BJ (cell line): ENCODE measurements around the gene ESCO1. TPM values are rescaled to one million over a fixed set of nuclear protein-coding genes. Genes with fewer than 3 reads are reported as not detected.

Source experiments
- CTCF ChIA-PET: fragments of 350-600 bp; formaldehyde crosslinking; extraction: SDS; loops from one replicate; lab custom pipeline; 2021; ENCODE audit warnings: antibody characterized with exemption, inconsistent platforms; lab: Yijun Ruan, JAX
- POLR2A ChIA-PET: fragments of 300-600 bp; sonication (Branson Sonifier 250); formaldehyde crosslinking; extraction: SDS; loops from one replicate; lab custom pipeline; 2021; ENCODE audit warnings: antibody characterized with exemption; lab: Charles Lee
- DNase-seq: peaks from one replicate; pipeline ENCODE4 v3.0.0-alpha.2; 2011; ENCODE audit warnings: low read depth
- H3K27me3 ChIP-seq: 2 replicates; pipeline ENCODE4 v1.6.0; 2011; ENCODE audit warnings: low read length; ENCODE audit not compliant: control insufficient read depth, insufficient read depth
- H3K36me3 ChIP-seq: 2 replicates; pipeline ENCODE4 v1.5.1; 2011; ENCODE audit warnings: low read length; ENCODE audit not compliant: control insufficient read depth, insufficient read depth
- H3K4me3 ChIP-seq: 2 replicates; pipeline ENCODE4 v1.5.1; 2011; ENCODE audit warnings: low read depth, mild to moderate bottlenecking, control low read depth, low read length
- polyA plus RNA-seq: library from polyadenylated mRNA; depleted of rRNA; stranded (reverse); fragments of >200 nt; gene quantifications from 2 replicates; pipeline ENCODE4 v1.2.3, GENCODE V29; 2011
- TF ChIP-seq, protein P1 (sequence below): IDR thresholded peaks from 2 replicates; pipeline ENCODE4 v1.5.1; 2011; ENCODE audit warnings: low read depth, mild to moderate bottlenecking, control low read depth, inconsistent platforms, low read length, moderate library complexity; ENCODE audit not compliant: insufficient read depth

The ESCO1 gene
- polyA plus RNA-seq, 1 experiment, result 2.0 TPM

GRCh38 chr18:21489919-21490495 is 110.5 kb downstream of the ESCO1 start:
- ChIA-PET CTCF (interaction anchor here (0.8 to 4.8 kb wide), 13 partner anchors 8 to 470 kb away, joined by 3 to 26 read pairs (median 6); partner anchors contain the start of gene ESCO1), POLR2A (no interaction called here)
- no peaks in the 10 kb centered on the region for H3K27me3 ChIP-seq
- H3K36me3 ChIP-seq, result no peaks in the 10 kb centered on the region
- no peak overlapping the region for H3K4me3 ChIP-seq
- DNase-seq, result no peak
- TF ChIP-seq, protein P1, sequence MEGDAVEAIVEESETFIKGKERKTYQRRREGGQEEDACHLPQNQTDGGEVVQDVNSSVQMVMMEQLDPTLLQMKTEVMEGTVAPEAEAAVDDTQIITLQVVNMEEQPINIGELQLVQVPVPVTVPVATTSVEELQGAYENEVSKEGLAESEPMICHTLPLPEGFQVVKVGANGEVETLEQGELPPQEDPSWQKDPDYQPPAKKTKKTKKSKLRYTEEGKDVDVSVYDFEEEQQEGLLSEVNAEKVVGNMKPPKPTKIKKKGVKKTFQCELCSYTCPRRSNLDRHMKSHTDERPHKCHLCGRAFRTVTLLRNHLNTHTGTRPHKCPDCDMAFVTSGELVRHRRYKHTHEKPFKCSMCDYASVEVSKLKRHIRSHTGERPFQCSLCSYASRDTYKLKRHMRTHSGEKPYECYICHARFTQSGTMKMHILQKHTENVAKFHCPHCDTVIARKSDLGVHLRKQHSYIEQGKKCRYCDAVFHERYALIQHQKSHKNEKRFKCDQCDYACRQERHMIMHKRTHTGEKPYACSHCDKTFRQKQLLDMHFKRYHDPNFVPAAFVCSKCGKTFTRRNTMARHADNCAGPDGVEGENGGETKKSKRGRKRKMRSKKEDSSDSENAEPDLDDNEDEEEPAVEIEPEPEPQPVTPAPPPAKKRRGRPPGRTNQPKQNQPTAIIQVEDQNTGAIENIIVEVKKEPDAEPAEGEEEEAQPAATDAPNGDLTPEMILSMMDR, result no peak

DNA sequence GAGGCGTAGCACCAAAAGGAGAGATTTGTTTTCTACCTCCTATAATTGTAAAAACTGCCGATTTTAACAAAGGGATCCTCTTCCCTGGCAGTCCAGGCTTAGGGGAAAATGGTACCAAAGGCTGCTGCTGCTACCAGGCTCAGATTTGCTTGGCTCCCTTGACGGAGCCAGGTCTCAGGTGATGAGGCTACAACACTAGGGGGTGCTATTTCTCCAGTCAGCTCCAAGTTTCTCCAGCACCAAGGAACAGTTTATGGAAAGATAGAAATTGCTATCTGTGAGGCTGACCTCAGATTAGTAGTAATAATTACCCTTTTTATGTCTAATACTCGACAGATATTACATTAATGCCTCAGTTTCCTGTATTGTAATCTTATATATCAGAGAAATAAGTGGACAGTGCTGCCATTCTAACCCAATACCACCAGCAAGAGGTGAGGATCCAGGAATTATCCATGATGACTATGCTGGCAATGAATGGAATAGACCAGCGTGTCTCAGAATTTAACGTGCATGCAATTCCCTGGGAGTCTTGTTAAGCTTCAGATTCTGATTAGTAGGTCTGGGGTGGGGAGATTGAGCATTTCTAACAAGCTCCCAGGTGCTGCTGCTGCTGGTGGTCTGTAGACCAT is 111.3 kb downstream of the ESCO1 start:
- Histone ChIP-seq H3K4me3 (no peak overlapping the region), H3K36me3 (no peaks in the 10 kb centered on the region), H3K27me3 (no peaks in the 10 kb centered on the region)
- POLR2A ChIA-PET, result no interaction called here
- CTCF ChIA-PET, result interaction anchor here (0.5 to 4.8 kb wide), 20 partner anchors 8 to 471 kb away, joined by 3 to 26 read pairs (median 4); partner anchors contain the start of genes ABHD3 and ESCO1
- no peak for DNase-seq
- TF ChIP-seq, protein P1, result peak; percentile 79

DNA sequence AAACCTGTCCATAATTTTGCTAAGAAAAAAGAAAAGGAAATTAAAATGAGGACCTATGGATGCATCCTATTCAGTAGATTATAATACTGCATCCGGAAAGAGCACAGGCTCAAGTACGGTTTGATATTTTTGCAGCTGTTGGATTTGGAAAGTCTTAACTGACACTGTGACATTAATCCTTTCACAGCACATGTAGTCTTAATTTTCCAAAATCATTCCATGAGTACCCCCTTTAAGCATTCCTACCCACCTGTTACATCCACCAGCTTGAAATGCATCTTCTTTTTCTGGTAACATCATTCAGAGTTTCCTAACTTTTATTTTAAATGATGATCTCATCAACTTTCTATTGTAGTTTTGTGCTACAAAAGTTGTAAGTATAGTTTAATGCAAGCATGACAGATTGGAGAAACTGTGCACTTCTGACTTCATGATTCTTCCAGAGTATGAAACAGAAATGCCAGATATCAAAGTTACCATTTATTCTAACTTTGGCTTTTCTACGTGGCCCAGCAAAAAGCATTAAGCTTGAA is 113.5 kb downstream of the ESCO1 start:
- no peak for DNase-seq
- H3K27me3 ChIP-seq, result no peaks in the 10 kb centered on the region
- no peaks in the 10 kb centered on the region for H3K36me3 ChIP-seq
- TF ChIP-seq, protein P1, result no peak
- ChIA-PET CTCF (interaction anchor here (0.6 to 4.8 kb wide), 7 partner anchors 10 to 475 kb away, joined by 3 to 26 read pairs (median 4); partner anchors contain the start of gene ESCO1), POLR2A (no interaction called here)
- H3K4me3 ChIP-seq, result no peak overlapping the region

DNA sequence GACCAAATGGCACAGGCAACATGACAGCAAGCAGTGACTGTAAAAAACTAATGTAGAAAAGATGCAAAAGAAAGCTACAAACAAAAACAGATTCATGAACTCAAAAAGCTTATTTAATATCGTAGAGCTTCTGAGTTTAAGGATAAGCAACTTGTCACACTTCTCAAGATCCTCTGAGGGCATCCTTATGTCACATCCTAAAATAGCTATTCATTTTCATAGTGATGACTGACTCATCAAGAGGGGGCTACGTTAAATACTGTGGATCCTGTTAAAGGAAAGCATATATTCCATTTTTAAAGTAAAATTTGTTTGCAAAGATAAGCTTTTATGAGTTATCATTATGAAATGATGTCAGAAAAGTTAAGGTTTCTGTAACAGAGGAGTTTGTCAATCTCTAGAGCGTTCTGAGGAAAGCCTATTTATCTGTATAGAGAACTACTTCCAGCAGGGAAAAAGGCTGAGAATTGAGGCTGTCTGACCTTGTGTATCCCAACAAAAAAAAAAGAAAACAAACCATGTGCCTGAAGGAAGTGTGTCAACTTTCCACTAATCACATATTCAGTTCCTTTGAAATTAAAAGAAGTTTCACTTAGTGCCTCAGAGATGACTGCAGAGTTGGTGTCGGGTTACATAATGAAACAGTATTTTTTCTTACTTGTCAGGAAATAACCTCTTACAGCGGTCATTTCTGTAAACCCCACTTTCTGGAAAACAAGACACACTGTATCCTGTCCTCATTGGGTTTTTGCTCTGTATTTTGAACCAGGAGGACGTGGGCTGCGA is 115.5 kb downstream of the ESCO1 start:
- Histone ChIP-seq H3K4me3 (no peak overlapping the region), H3K27me3 (no peaks in the 10 kb centered on the region), H3K36me3 (no peaks in the 10 kb centered on the region)
- DNase-seq, result no peak
- POLR2A ChIA-PET, result no interaction called here
- CTCF ChIA-PET, result interaction anchor here (0.7 to 4.8 kb wide), 7 partner anchors 11 to 294 kb away, joined by 3 to 16 read pairs (median 3); partner anchors contain the start of gene ESCO1
- TF ChIP-seq, protein P1, result no peak

GRCh38 chr18:21483051-21483450 is 117.5 kb downstream of the ESCO1 start:
- TF ChIP-seq, protein P1, result no peak
- no peak overlapping the region for H3K4me3 ChIP-seq
- ChIA-PET CTCF (interaction anchor here (0.6 to 1.3 kb wide), 2 partner anchors 13 to 118 kb away, joined by 3 to 6 read pairs; partner anchors contain the start of gene ESCO1), POLR2A (no interaction called here)
- no peak for DNase-seq
- H3K36me3 ChIP-seq, result no peaks in the 10 kb centered on the region
- H3K27me3 ChIP-seq, result no peaks in the 10 kb centered on the region
